Fibroblast of lung (primary cell): ENCODE measurements around the gene MAP3K7.

Experiments used
- CTCF ChIP-seq, 2 donors: IDR thresholded peaks in 1 of 2; conservative IDR thresholded peaks in 1 of 2; 1 replicate in 1 of 2; 2 replicates in 1 of 2; pipeline ENCODE4 v1.5.1; 2011 to 2012; ENCODE audit warnings: low read length in 2 of 2, control low read depth in 1 of 2, inconsistent platforms in 1 of 2, low read depth in 1 of 2, mild to moderate bottlenecking in 1 of 2
- EZH2 ChIP-seq: IDR thresholded peaks from 2 replicates; pipeline ENCODE4 v1.5.1; 2012; ENCODE audit warnings: low read length, control low read depth, mild to moderate bottlenecking; ENCODE audit errors: missing control alignments

- no peak for TF ChIP-seq CTCF (conservative IDR thresholded peaks at IDR 0.05 in 1 of 2, IDR thresholded peaks at IDR 0.05 in 1 of 2; ENCODE audit: low read depth in 1 of 2, low read length in 2 of 2)
- no peak for TF ChIP-seq EZH2
Measured at GRCh38 chr6:90573624-90574023, 13.2 kb downstream of the MAP3K7 start.
